NB4 (cell line): ENCODE measurements around the gene SULT4A1.

Experiments used
- MYC ChIP-seq: IDR thresholded peaks from 2 replicates; pipeline ENCODE4 v1.6.1; 2011; ENCODE audit warnings: low read depth, low read length
- POLR2A ChIP-seq: IDR thresholded peaks from 2 replicates; pipeline ENCODE4 v1.6.1; 2011; ENCODE audit warnings: mild to moderate bottlenecking; ENCODE audit not compliant: insufficient read length; ENCODE audit errors: extremely low read depth
- TF ChIP-seq, protein P1 (sequence below): IDR thresholded peaks from one replicate; pipeline ENCODE4 v1.5.1; 2012; ENCODE audit warnings: low read depth, low read length
- TF ChIP-seq, protein P2 (sequence below): IDR thresholded peaks from 2 replicates; pipeline ENCODE4 v1.6.1; 2011; ENCODE audit warnings: low read depth, low read length

DNA sequence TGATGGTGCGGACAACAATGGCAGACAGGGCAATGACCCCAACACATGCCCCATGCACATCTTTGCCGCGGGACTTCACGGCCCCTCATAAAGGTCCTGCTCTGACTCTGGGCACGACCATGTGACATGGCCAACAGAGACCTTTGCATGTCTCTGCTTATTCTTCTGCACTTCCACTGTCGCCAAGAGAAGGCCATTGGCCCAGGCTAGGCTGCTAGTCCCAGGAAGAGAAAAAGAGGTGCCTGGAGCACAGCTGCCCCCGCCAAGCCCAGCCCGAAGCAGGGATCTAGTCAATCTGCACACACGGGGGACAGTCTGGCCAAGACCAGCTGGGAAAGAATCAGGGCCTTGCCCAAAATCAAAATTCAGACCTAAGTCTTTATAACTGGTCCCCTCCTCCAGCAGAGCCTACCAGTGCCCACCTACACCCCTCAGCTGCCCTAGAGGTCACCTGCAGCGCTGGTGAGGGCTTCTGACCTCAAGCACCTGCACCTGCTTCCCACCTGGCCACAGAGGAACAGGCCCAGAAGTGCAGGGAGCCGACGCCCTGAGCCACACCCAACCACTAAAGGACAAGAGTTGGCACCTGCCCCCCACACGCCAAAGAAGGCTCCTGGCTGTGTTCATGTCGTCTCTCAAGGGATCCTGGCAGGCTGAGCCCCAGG, 8.1 kb downstream of the SULT4A1 start:
- TF ChIP-seq, protein P1, sequence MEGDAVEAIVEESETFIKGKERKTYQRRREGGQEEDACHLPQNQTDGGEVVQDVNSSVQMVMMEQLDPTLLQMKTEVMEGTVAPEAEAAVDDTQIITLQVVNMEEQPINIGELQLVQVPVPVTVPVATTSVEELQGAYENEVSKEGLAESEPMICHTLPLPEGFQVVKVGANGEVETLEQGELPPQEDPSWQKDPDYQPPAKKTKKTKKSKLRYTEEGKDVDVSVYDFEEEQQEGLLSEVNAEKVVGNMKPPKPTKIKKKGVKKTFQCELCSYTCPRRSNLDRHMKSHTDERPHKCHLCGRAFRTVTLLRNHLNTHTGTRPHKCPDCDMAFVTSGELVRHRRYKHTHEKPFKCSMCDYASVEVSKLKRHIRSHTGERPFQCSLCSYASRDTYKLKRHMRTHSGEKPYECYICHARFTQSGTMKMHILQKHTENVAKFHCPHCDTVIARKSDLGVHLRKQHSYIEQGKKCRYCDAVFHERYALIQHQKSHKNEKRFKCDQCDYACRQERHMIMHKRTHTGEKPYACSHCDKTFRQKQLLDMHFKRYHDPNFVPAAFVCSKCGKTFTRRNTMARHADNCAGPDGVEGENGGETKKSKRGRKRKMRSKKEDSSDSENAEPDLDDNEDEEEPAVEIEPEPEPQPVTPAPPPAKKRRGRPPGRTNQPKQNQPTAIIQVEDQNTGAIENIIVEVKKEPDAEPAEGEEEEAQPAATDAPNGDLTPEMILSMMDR = no peak
- TF ChIP-seq, protein P2, sequence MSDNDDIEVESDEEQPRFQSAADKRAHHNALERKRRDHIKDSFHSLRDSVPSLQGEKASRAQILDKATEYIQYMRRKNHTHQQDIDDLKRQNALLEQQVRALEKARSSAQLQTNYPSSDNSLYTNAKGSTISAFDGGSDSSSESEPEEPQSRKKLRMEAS = no peak
- TF ChIP-seq POLR2A (no peak), MYC (no peak)
